ENCODE results near the gene CFAP65.

CFAP65 gene

DNA sequence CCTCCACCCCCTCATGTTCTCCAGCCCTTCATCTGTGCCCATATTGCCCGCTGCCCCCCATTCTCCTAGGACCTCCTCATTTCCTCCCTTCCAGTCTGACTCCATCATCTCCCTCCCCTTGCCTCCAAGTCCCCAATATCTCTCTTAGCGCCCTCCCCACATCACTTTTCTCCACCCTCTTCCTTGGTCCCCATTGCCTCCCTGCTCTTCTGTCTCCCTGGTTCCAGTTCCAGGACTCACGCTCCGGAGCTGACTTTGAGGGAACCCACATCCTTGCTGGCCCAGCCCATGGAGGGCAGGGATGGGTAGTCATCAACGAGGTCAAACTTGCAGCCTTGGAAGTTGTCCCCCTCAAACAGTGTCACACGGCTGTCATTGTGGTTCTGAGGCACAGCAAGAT is 50.7 kb downstream of the CFAP65 start:
- peak; percentile 28 for DNase-seq

DNA sequence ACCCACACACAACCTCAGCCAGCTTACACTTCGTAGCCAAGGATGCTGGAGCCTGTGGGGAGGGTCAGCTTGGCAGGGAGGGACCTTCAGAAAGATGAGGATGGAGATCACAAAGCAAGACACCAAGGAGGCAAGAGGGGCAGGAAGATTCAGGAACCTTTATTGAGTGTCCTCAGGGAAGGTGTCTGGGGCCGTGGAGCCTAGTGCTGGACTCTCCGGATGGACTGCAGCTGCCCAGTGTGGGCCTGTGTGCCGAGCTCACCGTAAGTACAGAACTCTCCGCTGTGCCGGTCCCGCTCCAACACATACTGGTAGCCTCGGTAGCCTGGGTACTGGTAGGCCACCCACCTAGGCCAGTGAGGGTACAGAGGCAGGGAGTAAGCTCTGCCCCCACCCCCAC is 51.3 kb downstream of the CFAP65 start:
- no peak for DNase-seq

DNA sequence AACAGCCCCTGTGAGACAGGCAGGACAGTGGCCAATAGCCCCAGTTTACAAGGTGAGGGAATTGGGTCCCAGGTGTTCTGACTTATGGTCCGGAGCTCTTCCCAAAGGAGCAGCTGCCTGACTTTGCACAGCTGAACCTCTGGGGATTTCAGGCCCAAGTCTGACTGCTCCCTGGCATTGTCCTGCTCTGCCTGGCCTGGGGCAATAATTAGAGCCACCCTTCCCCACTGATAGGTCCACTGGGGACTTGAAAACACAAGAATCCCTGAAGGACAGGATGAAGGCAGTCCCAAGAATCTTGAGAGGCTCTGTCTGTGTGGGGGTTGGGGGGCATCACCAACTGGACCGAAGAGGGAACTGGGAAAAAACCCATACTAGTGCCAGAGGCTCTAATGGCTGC is 52.7 kb downstream of the CFAP65 start:
- DNase-seq: no peak

DNA sequence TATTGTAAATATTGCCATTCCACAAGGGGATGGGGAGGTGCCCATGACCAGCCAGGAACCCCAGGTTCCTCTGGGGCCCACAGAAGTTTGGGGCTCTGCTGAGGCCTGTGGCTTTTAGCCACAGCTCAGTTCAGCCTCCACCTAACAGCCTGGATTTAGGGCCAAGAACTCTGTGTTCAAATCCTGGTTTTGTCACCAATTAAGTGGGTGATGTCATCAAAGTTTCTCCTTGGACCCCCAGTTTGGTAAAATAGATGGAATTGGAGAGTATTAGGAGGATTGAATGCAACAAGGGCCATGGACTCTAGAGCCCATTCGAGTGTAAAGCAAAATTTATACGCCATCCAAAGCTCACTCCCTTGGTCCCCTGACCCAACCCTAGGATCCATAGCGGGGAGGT is 53.2 kb downstream of the CFAP65 start:
- DNase-seq: peak; percentile 21

DNA sequence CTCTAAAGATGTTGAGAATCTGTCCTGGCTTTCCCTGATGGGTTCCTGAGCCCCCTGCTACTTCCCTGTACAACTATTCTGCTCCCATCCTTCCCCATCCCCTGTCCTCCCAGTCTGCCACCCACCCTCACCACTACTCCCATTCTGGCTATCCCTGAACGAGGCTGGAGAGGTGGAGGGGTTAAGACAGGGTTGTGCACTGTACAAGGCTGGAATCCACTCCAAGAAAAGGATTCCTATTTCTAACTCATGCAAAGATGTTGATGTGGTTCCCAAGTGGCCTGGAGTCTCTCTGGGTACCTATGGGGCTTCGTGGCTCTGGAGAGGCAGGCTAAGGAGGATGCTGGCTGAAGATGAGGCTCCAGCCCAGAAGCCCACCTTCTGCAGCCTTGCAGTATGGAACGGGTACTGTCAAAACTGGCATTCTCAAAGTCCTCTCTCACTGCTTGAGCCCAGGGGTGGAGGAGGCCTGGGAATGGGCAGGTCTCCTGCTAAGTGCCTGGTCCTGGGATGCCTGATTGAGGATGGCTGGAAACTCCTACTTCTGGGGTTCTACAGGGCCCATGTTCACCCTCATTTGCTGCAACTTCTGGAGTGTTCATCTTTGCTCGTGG is 55.1 kb downstream of the CFAP65 start:
- peak; percentile 20 for DNase-seq

DNA sequence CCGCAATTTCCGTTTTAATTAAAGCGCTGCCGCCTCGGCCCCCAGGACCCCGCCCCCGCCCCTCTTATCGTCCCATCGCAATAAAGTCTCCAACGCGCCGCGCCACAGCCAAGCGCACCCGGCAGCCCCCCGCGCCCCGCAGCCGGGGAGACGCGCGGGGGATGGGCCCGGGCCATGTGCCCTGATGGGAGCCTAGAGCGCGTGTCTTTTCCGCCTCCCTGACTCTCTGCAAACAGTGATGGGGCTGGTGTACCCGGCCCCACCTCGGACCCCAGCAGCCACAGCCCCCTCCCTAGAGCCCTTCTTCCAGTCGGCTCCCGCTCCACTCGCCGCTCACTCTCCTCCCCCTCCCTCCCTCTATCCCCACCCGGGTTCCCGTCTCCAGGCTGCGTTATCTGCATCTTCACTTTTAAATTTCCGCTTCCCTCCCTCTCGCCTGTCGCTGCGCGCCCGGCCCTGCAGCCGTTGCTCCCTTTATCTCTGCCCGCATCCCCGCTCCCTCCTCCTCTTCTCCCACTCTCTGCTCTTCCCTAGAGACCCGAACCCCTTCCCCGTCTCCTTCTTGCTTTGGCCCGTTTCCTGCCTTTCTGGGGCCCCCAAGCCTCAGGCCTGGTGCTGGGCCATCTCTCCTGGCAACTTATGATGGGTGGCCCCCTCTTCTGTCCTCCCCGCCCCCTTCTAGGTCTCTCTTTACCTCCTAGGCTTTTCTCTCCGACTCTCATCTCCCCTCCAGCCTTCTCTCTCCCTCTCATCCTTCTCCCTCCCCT is 55.8 kb downstream of the CFAP65 start:
- peak; percentile 22 for DNase-seq

DNA sequence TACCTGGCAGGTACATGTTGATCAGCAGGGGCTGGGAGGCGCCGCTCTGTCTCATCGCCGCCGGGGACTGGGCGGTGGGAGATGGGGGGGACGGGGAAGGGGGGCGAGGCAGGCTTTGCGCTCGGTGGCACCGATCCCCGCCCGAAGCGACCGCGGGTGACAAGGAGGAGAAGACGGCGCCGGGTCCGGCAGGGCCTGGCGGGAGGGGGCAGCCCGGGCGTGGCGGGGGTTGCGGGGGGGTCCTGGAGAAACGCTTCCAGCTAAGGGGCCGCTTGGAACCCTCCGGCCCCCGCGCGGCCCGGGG is 56.3 kb downstream of the CFAP65 start, which contains the start of gene FEV:
FEV (minus strand) TSS at position 164 of the 304 bp plus-strand sequence; CDS start at position 55, 109 bp downstream.
- DNase-seq: no peak

DNA sequence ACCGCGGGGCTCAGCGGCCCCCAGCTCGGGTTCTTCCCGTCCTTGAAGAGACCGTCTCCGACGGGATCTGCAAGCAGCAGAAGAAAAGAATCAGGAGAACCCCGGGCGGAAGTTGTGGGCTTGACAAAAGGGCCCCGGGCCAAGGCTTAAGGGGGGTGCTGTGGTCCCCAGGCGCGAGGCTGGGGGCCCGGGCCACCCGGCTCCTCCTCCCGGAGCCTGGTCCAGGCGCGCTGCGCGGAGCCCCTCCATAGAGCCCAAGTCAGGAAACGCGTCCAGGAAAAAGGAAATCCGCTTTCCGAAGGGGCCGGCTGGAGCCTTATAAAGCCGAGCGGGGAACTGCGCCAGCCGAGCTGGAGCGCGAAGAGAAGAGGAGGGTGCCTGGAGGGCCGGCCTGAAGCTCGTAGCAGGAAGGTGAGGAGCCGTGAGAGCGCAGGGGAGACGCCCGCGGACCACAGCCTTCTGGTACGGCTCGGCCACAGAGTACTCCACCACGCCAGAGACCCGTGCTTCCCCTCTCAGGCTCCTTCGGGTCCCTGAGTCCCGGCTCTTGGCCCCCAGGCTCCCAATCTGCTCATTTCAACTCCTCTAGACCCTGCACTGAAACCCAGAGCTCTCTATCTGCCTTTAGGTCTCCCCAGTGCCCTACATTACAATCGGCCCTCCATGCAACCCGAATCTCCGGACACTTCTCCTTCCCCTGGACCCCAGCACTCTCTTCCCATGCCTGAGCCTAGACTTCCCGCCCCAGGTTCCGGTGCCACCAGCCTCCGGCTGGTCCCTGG is 56.9 kb downstream of the CFAP65 start:
- peak; percentile 59 for DNase-seq

DNA sequence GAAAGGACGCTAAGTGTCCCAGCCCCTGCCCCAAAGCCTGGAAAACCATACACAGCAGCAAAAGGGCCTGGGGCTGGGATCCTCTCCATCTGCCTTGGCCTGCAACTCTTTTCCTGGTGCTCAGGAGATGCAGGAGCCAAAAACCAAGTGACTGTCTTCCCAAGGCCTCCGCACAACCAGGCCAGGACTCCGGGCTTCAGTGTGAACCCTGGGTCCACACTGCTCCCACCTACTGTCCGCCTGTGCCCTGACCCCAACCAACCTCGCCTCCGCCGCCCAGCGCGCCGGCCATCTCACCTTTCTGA is 57.4 kb downstream of the CFAP65 start:
- no peak for DNase-seq

DNA sequence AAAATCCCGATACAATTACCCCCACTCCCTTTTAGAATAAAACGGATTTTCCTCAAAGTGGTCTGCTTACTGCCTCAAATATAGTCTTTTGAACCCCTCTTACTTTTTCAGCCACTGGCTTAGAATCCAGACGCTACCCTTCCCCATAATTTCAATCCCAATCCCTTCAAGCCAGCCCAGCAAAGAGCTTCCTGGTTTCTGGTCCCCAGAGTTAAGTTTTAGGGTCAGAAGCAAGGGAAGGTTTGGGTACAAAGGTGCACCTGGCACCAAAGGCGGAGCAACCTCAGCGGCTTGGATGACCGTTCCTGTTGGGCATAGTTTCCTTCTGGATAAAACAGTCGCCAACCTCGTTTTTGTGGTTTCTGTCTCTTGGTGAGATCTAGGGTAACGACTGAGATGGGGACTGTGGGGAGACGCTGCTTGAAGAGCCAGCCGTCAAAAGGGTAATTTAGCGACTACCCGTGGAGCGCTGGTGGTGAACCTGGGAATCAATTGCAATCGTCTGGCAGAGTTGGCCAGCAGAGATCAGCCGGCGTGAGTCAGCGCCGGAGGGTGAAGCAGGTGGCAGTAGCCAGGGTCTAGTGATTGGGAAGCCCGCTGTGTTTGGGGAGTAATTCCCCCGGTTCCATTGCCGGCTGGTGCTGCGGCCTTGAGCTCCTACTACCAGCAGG is 57.9 kb downstream of the CFAP65 start:
- peak; percentile 31 for DNase-seq

DNA sequence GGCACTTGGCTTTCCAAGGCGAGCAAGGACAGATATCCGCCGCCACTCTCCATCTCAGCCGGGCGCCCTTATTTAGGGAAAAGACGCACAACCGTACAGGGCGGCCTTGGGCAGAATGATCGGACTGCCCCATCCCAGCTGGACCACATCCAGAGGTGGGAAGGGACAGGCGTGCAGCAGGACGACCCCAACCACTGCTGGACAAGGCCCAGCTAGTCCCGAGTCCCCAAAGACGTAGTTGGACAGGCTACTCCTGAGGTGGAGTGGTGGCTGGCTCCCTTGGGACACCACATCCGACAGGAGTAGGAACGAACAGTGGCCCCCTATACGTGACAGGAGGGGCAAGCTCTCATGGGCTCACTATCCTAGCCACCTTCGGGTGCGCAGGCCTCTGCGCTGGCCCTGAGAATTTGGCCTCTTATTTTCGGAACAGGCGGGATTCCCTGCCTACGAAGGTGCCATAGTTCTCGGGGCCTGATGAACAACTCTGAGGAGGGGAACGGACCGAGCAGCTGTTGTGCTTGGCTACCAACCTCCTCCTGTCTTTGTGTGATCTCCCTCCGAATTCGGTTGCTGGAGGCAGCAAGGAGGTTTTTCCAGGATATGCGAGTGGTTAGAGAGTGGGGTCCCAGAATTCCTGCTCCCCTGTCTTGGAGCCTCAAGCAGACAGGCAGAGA is 58.6 kb downstream of the CFAP65 start:
- peak; percentile 36 for DNase-seq

DNA sequence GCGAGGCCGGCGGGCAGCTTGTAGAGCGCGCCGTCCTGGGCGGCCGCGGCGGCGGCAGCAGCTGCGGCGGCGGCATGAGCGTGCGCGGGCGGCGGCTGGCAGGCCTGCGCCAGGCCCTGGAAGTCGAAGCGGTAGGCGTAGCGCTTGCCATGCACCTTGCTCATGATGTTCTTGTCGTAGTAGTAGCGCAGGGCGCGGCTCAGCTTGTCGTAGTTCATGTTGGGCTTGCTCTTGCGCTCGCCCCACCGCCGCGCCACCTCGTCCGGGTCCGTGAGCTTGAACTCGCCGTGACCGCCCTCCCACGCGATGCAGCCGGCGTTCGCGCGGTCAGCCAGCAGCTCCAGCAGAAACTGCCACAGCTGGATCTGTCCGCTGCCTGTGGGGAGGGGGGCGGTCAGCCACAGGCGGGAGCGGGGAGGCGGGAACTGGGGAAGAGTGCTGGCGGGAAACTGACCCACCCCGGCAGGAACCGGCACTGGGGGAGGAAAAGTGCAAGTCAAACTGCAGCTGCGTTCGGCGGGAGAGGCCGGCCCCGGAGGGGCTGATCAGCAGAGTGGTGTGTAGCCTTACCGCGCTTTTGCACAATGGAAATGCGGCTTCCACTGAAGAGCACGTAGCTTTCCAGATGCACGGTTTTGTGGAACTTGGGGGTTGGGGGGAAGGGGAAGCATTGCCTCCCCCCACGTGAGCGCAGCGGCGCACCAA is 59.3 kb downstream of the CFAP65 start:
- DNase-seq: peak; percentile 20

DNA sequence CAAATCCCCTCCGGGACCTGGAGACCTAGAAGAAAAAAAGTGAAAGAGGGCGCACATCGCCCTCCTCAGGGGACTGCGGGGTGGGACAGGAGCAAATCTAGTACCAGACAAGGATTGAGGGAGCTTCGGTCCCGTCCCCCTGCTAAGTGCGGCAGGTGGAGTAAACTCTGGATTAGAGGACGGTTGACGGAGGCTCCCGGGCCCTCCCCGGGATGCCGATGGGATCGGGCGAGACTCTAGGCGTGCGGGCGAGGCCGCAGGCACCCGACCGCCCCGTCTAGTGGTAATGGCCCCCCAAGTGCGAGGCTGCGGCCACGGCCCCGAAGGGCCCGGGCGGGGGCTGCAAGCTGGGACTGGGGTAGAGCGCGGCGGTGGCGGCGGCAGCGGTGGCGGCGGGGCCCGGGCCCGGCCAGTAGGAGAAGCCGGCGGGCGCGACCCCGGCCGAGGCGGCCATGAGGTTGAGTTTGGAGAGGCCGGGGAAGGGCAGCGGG is 59.9 kb downstream of the CFAP65 start:
- DNase-seq: peak; percentile 66

DNA sequence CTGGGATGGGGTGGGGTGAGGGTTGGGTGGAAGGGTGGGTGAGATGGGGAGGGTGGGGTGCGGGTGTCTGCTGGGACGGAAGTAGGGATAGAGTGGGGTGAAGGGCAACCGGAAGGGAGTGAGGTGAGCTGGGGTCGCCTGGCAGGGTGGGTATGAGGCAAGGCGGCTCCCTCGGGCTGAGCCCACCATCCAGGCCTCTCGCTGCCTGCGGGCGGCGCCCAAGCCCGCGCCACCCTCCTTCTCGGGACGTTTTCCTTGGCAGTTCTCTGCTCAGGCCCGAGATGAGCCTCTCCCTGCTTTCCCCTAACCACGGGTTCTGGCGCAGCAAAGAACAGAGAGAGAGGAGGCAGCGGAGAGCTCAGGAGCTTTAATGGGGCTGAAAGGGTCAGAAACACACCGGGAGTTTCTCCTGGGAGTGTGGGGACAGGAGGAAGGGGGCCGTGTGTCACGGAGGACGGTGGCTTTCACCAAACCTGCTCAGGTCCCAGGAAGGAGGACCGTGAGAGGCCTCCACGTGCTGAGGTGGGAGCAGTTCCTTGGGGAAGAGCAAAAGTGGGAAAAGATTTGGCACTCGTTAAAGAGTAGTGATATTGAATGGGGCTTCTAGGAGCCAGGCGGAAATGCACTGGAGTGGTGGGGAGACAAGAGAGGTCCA is 60.5 kb downstream of the CFAP65 start:
- peak; percentile 43 for DNase-seq

DNA sequence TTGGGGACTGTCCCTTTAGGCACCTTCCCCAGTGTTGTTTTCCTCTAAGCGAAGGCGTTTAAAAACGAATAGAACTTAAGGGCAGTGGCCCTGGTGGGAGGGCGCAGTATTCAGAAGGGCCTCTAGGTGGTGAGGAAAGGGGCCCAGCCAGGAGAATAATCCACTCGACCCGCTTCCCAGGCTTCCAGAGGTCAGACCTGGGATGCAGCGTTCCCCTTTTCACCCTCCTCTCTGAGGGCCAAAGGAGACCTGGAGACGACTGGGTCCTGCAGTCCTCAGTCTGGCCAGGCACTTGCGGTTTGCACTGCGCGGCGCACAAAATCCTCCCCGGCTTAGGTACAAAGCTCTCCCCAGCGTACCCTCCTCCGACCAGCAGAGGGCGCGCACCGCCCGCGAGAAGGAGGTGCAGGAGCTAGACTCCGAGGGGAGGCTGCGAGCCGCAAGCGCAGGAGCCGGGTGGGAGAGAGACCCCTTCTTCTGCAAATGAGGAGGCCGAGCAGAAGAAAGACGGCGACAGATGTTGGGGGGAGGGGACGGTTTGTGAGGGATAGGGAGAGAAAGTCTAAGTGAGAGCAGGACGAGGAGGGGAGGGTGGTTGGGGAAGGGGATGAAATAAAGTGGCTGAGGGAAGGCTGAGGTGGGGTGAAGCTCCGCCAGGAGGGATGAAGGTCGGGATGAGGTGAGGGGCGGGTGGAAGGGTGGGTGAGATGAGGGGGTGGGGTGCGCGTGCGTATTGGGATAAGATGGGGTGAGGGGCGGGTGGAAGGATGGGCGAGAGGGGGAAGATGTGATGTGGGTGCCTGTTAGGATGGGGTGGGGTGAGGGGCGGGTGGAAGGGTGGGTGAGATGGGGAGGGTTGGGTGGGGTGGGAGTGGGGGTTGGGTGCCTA is 61.2 kb downstream of the CFAP65 start:
- peak; percentile 92 for DNase-seq

DNA sequence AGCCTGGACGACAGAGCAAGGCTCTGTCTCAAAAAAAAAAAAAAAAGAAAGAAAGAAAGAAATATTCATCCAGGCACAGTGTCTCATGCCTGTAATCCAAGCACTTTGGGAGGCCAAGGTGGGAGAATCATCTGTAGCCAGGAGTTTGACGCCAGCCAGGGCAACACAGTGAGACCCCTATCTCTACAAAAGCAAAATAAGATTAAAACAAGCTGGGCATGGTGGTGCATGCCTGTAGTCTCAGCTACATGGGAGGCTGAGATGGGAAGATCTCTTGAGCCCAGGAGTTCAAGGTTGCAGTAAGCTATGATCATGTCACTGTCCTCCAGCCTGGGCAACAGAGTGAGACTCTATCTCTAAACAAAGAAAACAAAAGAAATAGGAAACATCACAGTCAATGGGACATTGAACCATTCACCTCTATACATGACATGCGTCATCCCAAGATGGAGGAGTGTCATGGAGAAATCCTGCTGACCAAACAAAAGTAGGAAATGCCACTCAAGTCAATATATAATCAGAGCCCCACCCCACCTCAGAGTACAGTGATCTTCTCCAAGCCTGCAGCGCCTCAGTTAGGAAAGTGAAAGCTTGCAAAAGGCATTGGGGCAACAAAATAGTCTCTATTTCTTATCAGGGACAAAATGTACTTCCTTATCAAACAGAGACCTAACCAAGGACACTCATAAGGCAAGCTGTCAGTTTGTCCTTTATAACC is 66.1 kb downstream of the CFAP65 start:
- DNase-seq: no peak

DNA sequence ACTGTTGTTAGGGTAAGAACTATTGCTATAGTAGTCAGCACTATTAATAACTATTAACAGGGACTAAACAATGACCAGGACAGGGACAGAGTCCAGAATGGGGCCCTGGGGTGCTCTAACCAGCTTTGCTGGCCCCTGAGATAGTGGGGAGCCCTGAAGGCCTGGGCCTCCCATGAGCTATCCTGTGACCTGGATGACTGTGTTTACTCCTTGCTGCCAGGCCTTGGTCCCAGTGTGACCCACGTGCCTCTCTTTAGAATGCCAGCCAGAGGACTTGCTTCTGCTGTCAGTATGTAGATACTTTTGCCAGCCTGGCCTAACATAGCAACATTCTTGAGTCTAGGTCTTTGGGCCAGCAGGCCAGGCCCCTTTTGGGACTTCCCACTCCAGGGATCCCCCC is 70.4 kb downstream of the CFAP65 start:
- DNase-seq: no peak

DNA sequence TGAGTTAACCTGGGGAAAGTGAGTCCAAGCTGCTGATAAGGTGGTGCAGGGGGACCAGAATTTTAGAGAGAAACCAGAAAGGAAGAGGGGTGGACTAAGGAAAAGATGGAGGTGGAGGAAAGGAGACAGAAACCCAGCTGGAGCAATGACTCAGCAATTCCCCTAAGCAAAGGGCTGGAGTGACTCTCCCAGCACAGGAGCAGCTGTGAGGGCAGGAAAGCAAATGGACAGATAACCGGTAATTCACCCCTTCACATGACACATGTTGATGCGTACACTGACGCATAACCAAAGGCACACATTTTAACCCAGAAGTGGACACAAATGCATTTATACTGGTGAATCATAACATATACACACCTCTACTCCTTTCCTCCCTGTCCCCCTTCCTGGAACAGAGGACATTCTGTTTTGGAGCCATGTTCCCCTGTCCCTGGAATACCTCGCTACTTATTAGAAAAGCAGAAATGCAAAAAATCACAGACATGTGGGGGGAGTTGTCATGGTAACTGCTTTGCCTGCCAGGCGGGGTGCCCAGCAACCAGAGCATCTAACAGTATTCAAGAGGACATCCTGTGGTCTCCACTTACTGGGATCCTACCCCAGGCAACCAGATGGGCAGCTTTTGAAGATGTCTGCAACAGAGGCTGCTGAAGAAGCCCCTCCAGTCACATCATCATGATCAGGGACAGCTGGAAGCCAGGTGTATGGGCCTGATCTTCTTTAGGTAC is 77.1 kb downstream of the CFAP65 start:
- no peak for DNase-seq

DNA sequence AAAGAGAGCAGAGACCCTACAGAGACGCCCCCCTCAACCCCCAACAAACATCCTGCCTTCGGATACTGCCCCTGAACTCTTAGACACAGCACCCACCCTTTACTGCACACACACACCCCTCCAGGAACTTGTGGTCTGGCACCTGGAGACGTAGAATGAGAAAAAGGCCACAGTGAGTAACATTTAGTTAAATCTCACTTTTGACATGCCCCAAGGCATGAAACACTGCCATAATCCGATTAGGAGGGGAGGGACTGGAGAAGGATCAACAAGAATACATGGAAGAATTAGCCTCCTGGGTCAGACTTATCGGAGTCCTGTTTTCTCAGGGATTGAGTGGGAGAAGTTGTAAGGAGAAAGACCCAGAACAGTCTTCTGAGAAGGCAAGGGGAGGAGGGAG is 77.7 kb downstream of the CFAP65 start:
- no peak for DNase-seq

All from 8988T (cell line).